Body of pancreas (tissue), 4 donors: ENCODE results near the gene RASGRF1. TPM values are rescaled to one million over a fixed set of nuclear protein-coding genes. Genes with fewer than 3 reads are reported as not detected.

Experiments used
- ATAC-seq: fragments of 150-250 bp; one replicate; pipeline ENCODE4 v1.9.1; 2016
- DNase-seq, 4 donors: peaks; one replicate each; pipeline ENCODE4 v3.0.0-alpha.2; 2019
- H3K27ac ChIP-seq, 4 donors: fragments of 200-600 bp; sonication (generic); 1 replicate in 3 of 4; 2 replicates in 1 of 4; pipeline versions ENCODE4 v1.5.1 to v1.6.1; 2016 to 2019; ENCODE audit warnings: mild to moderate bottlenecking in 1 of 4, mixed read lengths in 1 of 4, moderate library complexity in 1 of 4
- H3K27me3 ChIP-seq, 2 donors: fragments of 200-600 bp; sonication (generic); one replicate each; pipeline ENCODE4 v1.6.0; 2016; ENCODE audit warnings: mild to moderate bottlenecking in 1 of 2
- H3K36me3 ChIP-seq, 2 donors: fragments of 200-600 bp; sonication (generic); replicated peaks in 1 of 2; 2 replicates each; pipeline ENCODE4 v1.5.1; 2016; ENCODE audit warnings: low read depth in 2 of 2; ENCODE audit not compliant: insufficient read depth in 1 of 2
- H3K4me1 ChIP-seq: fragments of 200-600 bp; sonication (generic); one replicate; pipeline ENCODE4 v1.6.0; 2016
- H3K4me3 ChIP-seq, 2 donors: fragments of 200-600 bp; sonication (generic); 1 replicate in 1 of 2; 2 replicates in 1 of 2; pipeline ENCODE4 v1.5.1; 2016 to 2019
- H3K9me3 ChIP-seq, 3 donors: fragments of 200-600 bp; sonication (generic); 1 replicate in 2 of 3; 2 replicates in 1 of 3; pipeline ENCODE4 v1.5.1; 2016
- POLR2A ChIP-seq, 3 donors: fragments of 450-650 bp; IDR thresholded peaks; one replicate each; pipeline ENCODE4 v1.6.1; 2016; ENCODE audit warnings: antibody characterized with exemption in 3 of 3, mild to moderate bottlenecking in 2 of 3
- WGBS, 2 donors: methylation state at CpG; one replicate each; pipeline ENCODE4 v1.1.5; 2017; 5-methylcytosine and 5-hydroxymethylcytosine counted together
- intact Hi-C: fragments of 100-400 bp; cut with DNase I; formaldehyde crosslinking; loops from one replicate; pipeline ENCODE4 v1.15.1; 2023
- total RNA-seq, 2 donors: library from RNA; depleted of rRNA; stranded (reverse); fragments of >200 nt; gene quantifications; one replicate each; pipeline ENCODE4 v1.1.0, GENCODE V29; 2016
- TF ChIP-seq, protein P1 (sequence below), 7 experiments: fragments of 450-650 bp in 4 of 7; fragments of 200-600 bp in 3 of 7; sonication (generic) in 3 of 7; IDR thresholded peaks; one replicate each; pipeline ENCODE4 v1.5.1; 2016 to 2019; ENCODE audit warnings: antibody characterized with exemption in 7 of 7

RASGRF1 gene
- total RNA-seq, 2 donors from 2014 or later = 1.0 to 3.6 TPM

DNA sequence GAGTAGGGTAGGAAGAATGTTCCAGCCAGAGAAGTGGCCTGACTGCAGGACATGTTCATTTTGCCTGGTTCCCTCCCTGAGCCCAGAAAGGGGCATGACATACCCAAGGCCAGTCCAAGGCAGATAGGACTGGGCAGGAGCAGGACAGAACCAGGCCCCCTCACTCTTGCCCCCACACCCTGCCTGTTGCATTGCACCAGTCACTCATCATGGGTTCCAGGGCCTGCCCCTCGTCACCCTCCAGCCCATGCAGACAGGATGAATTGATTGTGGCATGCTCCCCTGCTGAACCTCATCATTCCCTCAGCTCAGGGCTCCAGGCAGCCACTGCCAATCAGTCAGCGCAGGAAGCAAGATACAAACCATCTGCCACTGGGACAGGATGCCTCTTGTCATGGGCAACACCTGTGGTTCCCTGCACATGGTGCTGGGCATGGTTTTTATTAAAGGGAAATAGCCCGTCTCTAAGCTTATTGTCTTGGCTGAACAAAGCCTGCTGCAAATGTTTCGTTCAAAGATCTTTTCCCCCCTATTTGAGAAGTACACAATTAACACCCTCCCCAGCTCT is 48.9 kb downstream of the RASGRF1 start:
- ATAC-seq = no peak
- intact Hi-C loops = no loop called here
- no peaks in the 10 kb centered on the region for H3K4me1 ChIP-seq
- TF ChIP-seq POLR2A (IDR thresholded peaks at IDR 0.05) = no peak
- TF ChIP-seq, protein P1, sequence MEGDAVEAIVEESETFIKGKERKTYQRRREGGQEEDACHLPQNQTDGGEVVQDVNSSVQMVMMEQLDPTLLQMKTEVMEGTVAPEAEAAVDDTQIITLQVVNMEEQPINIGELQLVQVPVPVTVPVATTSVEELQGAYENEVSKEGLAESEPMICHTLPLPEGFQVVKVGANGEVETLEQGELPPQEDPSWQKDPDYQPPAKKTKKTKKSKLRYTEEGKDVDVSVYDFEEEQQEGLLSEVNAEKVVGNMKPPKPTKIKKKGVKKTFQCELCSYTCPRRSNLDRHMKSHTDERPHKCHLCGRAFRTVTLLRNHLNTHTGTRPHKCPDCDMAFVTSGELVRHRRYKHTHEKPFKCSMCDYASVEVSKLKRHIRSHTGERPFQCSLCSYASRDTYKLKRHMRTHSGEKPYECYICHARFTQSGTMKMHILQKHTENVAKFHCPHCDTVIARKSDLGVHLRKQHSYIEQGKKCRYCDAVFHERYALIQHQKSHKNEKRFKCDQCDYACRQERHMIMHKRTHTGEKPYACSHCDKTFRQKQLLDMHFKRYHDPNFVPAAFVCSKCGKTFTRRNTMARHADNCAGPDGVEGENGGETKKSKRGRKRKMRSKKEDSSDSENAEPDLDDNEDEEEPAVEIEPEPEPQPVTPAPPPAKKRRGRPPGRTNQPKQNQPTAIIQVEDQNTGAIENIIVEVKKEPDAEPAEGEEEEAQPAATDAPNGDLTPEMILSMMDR (IDR thresholded peaks at IDR 0.05) = no peak
- H3K4me3 ChIP-seq = no peak overlapping the region
- no peaks in the 10 kb centered on the region for H3K27me3 ChIP-seq
- no peak overlapping the region for H3K27ac ChIP-seq
- H3K9me3 ChIP-seq = peaks cover 0 to 8% (median 0%) of the 10 kb centered on the region in 3 donors
- WGBS, 2 donors = 72 to 74% methylated on average over 4 of the region's 4 CpGs
- DNase-seq = no peak
- no peaks in the 10 kb centered on the region for H3K36me3 ChIP-seq

- H3K27ac ChIP-seq = no peak overlapping the region
- WGBS, 2 donors = 76 to 90% methylated on average over 1 of the region's 1 CpG
- TF ChIP-seq, protein P1 (IDR thresholded peaks at IDR 0.05) = no peak
- TF ChIP-seq POLR2A (IDR thresholded peaks at IDR 0.05) = no peak
- no peak for ATAC-seq
- intact Hi-C loops = no loop called here
- DNase-seq = no peak
- no peaks in the 10 kb centered on the region for H3K4me1 ChIP-seq
- H3K4me3 ChIP-seq = no peak overlapping the region
- H3K9me3 ChIP-seq = peaks cover 0 to 7% (median 0%) of the 10 kb centered on the region in 3 donors
- H3K27me3 ChIP-seq = no peaks in the 10 kb centered on the region
- no peaks in the 10 kb centered on the region for H3K36me3 ChIP-seq
Measured at GRCh38 chr15:79037848-79038247, 52.7 kb downstream of the RASGRF1 start.

GRCh38 chr15:79036323-79036722 is 54.3 kb downstream of the RASGRF1 start:
- Histone ChIP-seq H3K4me1 (no peaks in the 10 kb centered on the region), H3K36me3 (no peaks in the 10 kb centered on the region), H3K9me3 (no peaks in the 10 kb centered on the region), H3K27me3 (no peaks in the 10 kb centered on the region), H3K27ac (no peak overlapping the region), H3K4me3 (no peak overlapping the region)
- no peak for ATAC-seq
- DNase-seq = no peak
- TF ChIP-seq, protein P1 (IDR thresholded peaks at IDR 0.05) = no peak
- no peak for TF ChIP-seq POLR2A (IDR thresholded peaks at IDR 0.05)
- 33 to 58% methylated on average over 4 of the region's 4 CpGs for WGBS, 2 donors
- intact Hi-C loops = no loop called here

- no peak for TF ChIP-seq POLR2A (IDR thresholded peaks at IDR 0.05)
- TF ChIP-seq, protein P1 (IDR thresholded peaks at IDR 0.05) = no peak
- H3K27me3 ChIP-seq = no peaks in the 10 kb centered on the region
- no peak for ATAC-seq
- H3K4me1 ChIP-seq = no peaks in the 10 kb centered on the region
- H3K36me3 ChIP-seq = no peaks in the 10 kb centered on the region
- no peaks in the 10 kb centered on the region for H3K9me3 ChIP-seq
- no peak overlapping the region for H3K27ac ChIP-seq
- H3K4me3 ChIP-seq = no peak overlapping the region
- intact Hi-C loops = no loop called here
- 28 to 43% methylated on average over 16 to 18 of the region's 18 CpGs for WGBS, 2 donors
- no peak for DNase-seq
Measured at GRCh38 chr15:79035814-79036213, 54.8 kb downstream of the RASGRF1 start.

- no peak overlapping the region for H3K27ac ChIP-seq
- TF ChIP-seq, protein P1 (IDR thresholded peaks at IDR 0.05) = no peak
- TF ChIP-seq POLR2A (IDR thresholded peaks at IDR 0.05) = no peak
- H3K9me3 ChIP-seq = no peaks in the 10 kb centered on the region
- no peak for DNase-seq
- no peak for ATAC-seq
- H3K4me1 ChIP-seq = no peaks in the 10 kb centered on the region
- H3K4me3 ChIP-seq = no peak overlapping the region
- intact Hi-C loops = no loop called here
- no peaks in the 10 kb centered on the region for H3K36me3 ChIP-seq
- H3K27me3 ChIP-seq = no peaks in the 10 kb centered on the region
- 60 to 66% methylated on average over 11 of the region's 11 CpGs for WGBS, 2 donors
Measured at GRCh38 chr15:79035111-79035601, 55.4 kb downstream of the RASGRF1 start.
